GM12891 (cell line): ENCODE measurements around the gene UBTD2.

Source experiments
- POLR2A ChIP-seq: IDR thresholded peaks from 2 replicates; pipeline ENCODE4 v1.6.1; 2011; ENCODE audit warnings: low read depth, low read length, control low read depth
- TAF1 ChIP-seq: IDR thresholded peaks from 2 replicates; pipeline ENCODE4 v1.6.1; 2011; ENCODE audit warnings: low read depth, low read length, control low read depth

DNA sequence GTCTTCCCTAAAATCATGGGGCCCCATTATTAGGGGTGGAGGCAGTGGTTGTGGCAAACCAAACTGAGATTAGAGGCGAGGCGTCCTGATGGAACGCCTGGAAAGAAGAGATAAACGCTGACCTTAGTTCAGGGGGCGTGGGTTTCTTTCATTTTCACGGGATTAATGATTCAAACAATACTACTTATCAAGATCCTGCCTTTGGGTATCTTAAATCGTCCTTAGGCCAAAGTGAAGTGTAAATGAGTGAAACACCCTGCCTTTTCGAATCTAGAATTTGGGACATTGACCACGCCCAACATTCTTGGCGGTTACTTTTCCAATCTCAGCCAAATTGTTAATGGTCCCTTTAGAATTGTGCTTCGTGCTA, 1.0 kb upstream of the UBTD2 start:
- TF ChIP-seq POLR2A = no peak
- no peak for TF ChIP-seq TAF1
